HG03039 (cell line): Measurements from ENCODE around the gene IL6ST.
A peak's percentile ranks its signal among the peaks of the same experiment; 100 is the strongest.
"Not testable (repeated sequence)": the region's sequence is repeated elsewhere in the genome, so short reads cannot be mapped to it uniquely, and the experiment has no call there.

ENCODE experiments used
- ATAC-seq: cut with Tn5 transposase; IDR thresholded peaks from one replicate; pipeline ENCODE4 v1.9.1; 2021; ENCODE audit warnings: mild to moderate bottlenecking, moderate library complexity; ENCODE audit not compliant: unreplicated experiment

IL6ST gene

DNA sequence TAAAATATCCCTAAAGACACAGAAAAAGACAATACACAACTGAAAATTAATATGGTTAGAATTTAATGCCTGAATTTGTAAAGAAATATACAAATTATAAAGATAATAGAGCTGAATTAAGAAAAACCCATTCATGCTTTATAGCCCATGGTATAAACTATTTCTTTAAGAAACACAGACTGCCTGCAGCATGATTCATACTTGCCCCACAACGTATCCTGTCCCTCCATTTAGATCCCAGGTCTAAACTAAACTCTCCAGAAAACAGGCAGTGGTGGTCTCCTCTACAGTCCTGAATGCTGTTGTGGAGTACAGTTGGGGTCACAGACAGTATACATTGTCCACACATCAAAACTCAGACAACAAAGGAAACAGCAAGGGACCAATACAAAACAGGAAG is 24.8 kb downstream of the IL6ST start:
- ATAC-seq, result no peak

- ATAC-seq, result no peak
These were observed 28.5 kb downstream of the IL6ST start for GRCh38 chr5:55966284-55966683.

- ATAC-seq, result no peak
These were observed 29.2 kb downstream of the IL6ST start for GRCh38 chr5:55965525-55965924.

GRCh38 chr5:55960779-55961178 is 34.0 kb downstream of the IL6ST start:
- no peak for ATAC-seq

DNA sequence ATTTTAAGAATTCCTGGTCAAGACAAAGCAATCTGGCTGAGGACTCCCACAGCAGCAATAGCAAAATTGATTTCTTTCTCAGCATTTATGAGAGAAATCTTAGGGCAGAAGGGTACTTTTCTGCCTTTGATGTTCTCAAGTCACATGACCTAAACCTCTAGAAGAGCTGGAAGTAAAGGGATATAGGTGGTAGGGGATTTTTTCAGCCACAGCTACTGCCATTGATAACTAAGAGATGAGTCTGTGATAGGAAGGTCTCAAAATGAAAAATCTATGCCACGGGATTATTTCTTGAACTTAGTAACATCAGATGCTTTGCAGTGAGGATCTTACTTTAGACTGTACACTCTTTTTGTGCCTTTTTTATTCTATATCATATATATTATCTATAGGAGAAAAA is 35.6 kb downstream of the IL6ST start:
- ATAC-seq, result no peak

DNA sequence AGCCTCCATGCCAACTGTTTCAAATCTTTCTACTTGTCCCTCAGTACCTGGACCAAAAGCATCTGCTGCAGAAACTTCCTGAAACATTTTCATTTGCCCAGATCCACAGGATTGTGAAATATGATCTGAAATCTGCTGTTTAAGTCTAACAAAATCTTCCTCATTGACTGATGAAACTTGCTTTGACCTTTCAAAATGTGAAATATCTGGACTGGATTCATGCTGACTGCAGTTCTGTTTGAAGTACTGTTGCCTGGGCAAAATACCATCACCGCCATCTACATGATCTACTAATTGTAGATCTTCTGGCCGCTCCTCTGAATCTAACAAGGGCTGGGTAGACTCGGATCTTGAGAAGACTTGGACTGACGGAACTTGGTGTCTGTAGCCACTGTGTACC is 53.6 kb downstream of the IL6ST start:
- ATAC-seq, result not testable (repeated sequence)

- not testable (repeated sequence) for ATAC-seq
These were observed 57.2 kb downstream of the IL6ST start for GRCh38 chr5:55937598-55937997.

- peak; percentile 61 for ATAC-seq
These were observed 58.6 kb downstream of the IL6ST start for GRCh38 chr5:55936100-55936693.

DNA sequence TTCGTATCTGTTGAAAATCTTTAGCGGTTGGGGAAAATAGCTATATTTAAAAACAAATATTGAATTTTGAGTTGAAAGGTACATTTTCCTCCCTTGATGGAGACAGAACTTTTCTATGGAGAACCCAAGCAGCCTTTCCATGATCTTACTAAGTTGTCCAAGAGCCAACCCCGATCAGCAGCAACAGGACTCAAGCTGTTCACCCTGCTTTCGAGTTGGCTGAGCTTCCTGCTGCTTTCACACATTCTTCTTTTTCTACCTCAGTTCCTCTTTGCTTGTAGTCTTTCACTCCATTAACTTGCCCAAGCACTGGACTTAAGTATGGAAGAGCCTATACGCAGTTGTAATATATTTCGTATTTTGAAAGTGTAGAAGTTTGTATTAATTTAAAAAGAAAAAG is 59.4 kb downstream of the IL6ST start:
- ATAC-seq, result no peak

GRCh38 chr5:55934720-55935119 is 60.0 kb downstream of the IL6ST start:
- ATAC-seq, result no peak

GRCh38 chr5:55934115-55934613 is 60.6 kb downstream of the IL6ST start:
- ATAC-seq, result no peak

DNA sequence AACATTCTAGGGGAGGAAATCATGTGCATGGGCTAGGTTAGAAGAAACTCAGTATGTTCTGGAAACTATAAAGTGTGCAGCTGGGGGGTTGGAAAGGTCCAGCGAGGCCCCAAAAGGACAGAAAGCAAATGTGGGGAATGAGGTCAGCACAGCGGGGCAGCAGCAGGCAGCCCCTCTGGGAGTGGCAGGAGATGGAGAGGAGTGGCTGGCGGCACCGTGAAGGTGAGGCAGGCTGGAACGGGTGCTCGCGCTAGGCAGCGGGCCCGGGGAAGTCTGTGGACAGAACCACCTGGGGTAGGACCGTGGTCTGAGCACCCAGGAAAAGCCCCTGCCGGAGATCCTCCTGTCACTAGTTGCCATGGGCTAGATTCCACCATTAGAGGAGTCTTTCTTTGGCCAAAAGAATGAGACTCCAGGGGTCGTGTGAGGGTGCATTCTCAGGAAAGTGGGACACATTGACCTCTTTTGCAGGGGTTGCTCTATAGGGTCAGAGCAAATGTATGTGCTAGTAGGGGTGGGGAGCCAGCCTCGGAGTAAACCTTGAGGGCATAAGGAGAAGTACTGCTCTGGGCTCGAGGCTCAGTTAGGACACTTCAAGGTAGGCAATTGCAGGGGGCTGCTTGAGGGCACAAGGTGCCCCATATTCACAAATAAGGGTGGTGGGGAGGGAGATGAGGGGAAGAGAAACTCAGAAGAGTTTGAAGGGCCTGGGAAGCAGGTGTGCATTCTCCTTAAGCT is 61.2 kb downstream of the IL6ST start:
- ATAC-seq, result no peak

GRCh38 chr5:55932700-55933099 is 62.1 kb downstream of the IL6ST start:
- no peak for ATAC-seq

DNA sequence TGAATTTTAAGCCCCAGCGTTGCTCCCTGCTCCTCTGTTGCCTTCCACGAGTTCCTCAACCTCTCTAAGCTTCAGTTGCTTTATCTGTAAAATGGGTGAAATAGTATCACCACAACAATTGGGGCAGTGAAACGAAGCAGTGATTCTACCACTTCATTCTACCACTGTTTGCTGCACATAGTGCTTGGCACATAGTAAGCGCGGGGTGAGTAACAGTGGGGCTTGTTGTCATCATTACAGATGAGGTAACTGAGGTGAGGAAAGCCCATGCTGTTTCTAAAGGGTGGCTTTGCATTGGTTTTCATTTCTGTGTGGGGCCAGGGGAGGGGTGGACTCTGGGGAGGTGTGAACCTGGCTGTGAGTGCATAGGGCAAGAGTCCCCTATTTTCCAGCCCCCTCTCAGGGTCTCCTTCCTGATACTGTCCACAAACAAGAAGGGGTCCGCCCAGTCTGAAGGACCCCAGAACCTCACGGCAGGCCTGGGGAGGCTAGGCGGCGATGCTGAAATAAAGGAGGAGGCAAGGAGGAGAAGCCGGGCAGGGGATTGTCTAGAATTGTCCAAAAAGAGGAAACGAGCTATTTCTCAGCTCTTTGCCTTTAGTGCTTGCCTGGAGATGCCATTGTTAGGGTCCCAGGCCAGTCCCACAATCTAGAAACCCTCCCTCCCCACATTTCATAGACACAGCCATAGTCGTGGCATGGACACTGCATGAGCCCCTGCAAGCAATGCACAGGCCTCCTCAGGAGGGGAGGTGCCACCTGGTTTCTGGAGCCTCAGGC is 65.6 kb downstream of the IL6ST start:
- ATAC-seq, result no peak

GRCh38 chr5:55927861-55928655 is 66.7 kb downstream of the IL6ST start:
- ATAC-seq, result no peak

- no peak for ATAC-seq
These were observed 68.3 kb downstream of the IL6ST start for GRCh38 chr5:55926476-55926875.

DNA sequence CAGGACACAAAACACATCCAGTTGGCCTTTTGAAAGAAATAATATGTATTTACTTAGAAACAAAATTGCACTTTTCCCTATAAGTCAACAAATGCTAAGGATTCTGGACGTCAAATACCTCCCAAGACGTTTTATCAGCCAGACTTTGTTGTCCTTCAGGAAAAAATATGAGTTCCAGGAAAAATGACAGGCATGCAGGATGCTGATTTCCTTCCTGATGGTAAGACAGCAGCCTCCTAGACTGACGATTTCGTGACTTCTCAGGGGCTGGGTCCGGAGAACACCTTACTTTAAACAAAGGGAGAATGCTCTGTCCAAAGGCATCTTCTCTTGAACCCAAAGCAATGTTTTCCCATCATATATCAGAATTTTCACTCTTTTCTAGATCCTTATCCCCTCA is 69.1 kb downstream of the IL6ST start:
- ATAC-seq, result no peak

DNA sequence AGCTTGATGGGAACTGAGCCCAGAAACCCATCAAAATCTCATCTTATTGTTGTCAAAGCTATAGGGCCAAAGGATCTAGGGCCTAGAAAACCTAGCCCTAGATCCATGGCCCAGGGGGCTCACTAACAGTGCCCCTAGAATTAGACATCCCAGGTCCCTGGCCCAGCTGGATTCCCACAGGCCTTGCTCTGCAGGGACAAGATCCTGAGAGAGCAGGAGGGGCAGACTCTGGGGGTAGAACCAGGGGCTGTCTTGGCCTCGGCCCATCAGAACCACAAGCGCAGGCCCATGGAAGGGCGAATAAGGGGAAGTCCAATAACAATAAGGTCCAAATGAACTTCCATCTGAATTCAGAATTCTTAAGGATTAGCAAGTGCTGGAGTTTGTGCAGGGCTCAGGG is 69.6 kb downstream of the IL6ST start:
- ATAC-seq, result no peak

- no peak for ATAC-seq
These were observed 70.0 kb downstream of the IL6ST start for GRCh38 chr5:55924744-55925143.

- ATAC-seq, result no peak
These were observed 70.8 kb downstream of the IL6ST start for GRCh38 chr5:55923865-55924500.
